Measurements from ENCODE around the gene EIF4B.
"Not testable (repeated sequence)": the region's sequence is repeated elsewhere in the genome, so short reads cannot be mapped to it uniquely, and the experiment has no call there.

The EIF4B gene

GRCh38 chr12:53005986-53006809 is at the start of gene EIF4B:
Gene EIF4B, plus strand, starts transcription at chr12:53006456. Its CDS starts 28 bp downstream, at chr12:53006484.
- DNase-seq: peak; percentile 97

GRCh38 chr12:52956987-52957386 is 49.3 kb upstream of the EIF4B start:
- peak; percentile 54 for DNase-seq

GRCh38 chr12:52964556-52965336 is 41.5 kb upstream of the EIF4B start:
- DNase-seq: no peak

- no peak for DNase-seq
Observed at GRCh38 chr12:52965337-52965731, 40.9 kb upstream of the EIF4B start.

- DNase-seq: no peak
Observed at GRCh38 chr12:52969166-52969795, 37.0 kb upstream of the EIF4B start.

GRCh38 chr12:52969828-52970569 is 36.3 kb upstream of the EIF4B start:
- no peak for DNase-seq

- no peak for DNase-seq
Observed at GRCh38 chr12:52971679-52972329, 34.5 kb upstream of the EIF4B start.

GRCh38 chr12:52975204-52975603 is 31.1 kb upstream of the EIF4B start:
- DNase-seq: no peak

GRCh38 chr12:52975820-52976573 is 30.3 kb upstream of the EIF4B start:
- no peak for DNase-seq

GRCh38 chr12:52976574-52977071 is 29.6 kb upstream of the EIF4B start:
- DNase-seq: no peak

GRCh38 chr12:52977170-52977569 is 29.1 kb upstream of the EIF4B start:
- DNase-seq: no peak

GRCh38 chr12:52980096-52980649 is 26.1 kb upstream of the EIF4B start:
- no peak for DNase-seq

- peak; percentile 77 for DNase-seq
Observed at GRCh38 chr12:52980650-52981423, 25.4 kb upstream of the EIF4B start.

- no peak for DNase-seq
Observed at GRCh38 chr12:52984136-52984535, 22.1 kb upstream of the EIF4B start.

- DNase-seq: no peak
Observed at GRCh38 chr12:52988898-52989297, 17.4 kb upstream of the EIF4B start.

- no peak for DNase-seq
Observed at GRCh38 chr12:52990206-52990605, 16.1 kb upstream of the EIF4B start.

- DNase-seq: not testable (repeated sequence)
Observed at GRCh38 chr12:52992240-52992639, 14.0 kb upstream of the EIF4B start.

- no peak for DNase-seq
Observed at GRCh38 chr12:52992699-52993557, 13.3 kb upstream of the EIF4B start.

- DNase-seq: no peak
Observed at GRCh38 chr12:52993558-52993869, 12.7 kb upstream of the EIF4B start.

All from NCI-H1436 treated with DMSO at 0.1 percent for 48 hours (cell line).